ENCODE results near the gene GDF15. TPM values are rescaled to one million over a fixed set of nuclear protein-coding genes. Genes with fewer than 3 reads are reported as not detected.

The GDF15 gene
- total and polyA plus RNA-seq, 2 donors (not counting 3 experiments of a cell fraction or from before 2014, with no cell fraction given), result 165 to 206 TPM

DNA sequence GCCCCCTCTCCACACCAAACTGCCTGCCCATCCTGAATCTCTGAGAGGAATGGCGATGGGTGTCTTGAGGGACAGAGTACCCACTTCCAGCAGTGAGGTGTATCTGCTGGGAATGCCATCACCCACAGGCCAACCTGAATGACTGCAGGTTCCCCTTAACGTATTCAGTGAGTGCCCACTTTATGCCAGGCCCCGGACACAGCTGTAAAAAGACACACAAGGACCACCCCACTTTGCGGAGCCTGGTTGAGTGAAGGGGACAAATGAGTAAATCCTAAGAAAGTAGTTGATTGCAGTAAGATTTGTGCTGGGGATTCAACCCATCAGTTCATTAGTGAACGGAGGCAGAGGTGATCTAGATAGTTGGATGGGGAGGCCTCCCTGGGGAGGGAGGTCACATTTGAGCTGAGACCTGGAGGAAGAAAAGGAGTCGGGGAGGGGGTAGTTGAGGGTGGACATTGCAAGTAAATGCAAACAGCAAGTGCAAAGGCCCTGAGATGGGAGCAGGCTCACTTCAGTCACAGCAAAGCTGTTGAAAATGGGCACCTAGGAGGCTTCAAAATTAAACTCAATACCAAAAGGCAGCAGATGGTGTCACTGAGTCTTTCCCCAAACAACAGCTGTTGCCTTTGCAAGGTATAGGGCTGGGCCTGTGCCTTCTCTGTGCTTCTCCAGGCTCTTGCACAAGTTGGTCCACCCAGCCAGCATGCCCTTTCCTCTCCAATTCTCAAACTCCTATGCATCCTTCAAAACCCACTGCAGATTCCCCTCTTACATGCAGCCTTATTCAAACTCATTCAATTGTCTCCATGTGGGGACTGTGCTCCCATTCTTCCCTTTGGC, 4.3 kb downstream of the GDF15 start:
- POLR2A ChIA-PET, result interaction anchor here (0.7 kb wide), 1 partner anchor 30 kb away, joined by 3 read pairs; no protein-coding TSS in a partner anchor

More for the DNA sequence above, 4.3 kb downstream of the GDF15 start:
- DNase-seq (ENCODE audit: low read depth, low spot score) (no peak), FAIRE-seq (no peak)
- dilution Hi-C loops (cut with MboI; ENCODE audit: extremely low pct_ligation_motif_present, low sequenced_read_pairs), result no loop called here
- Histone ChIP-seq H3K36me3 (ENCODE audit: control insufficient read depth in 2 of 2, extremely low read depth in 1 of 2, insufficient read depth in 2 of 2, low read length in 2 of 2) (peaks cover 0 to 9% of the 10 kb centered on the region in 2 experiments), H3K27ac (ENCODE audit: insufficient read depth, low read depth, low read length) (no peak overlapping the region), H3K9ac (replicated peaks; ENCODE audit: extremely low read depth, insufficient read depth, low read length) (no peak overlapping the region), H2AFZ (ENCODE audit: low read depth, low read length) (no peak overlapping the region), H3K4me2 (ENCODE audit: insufficient read depth, low read length) (no peak overlapping the region), H3K9me3 (replicated peaks; ENCODE audit: control insufficient read depth, insufficient read depth, low read length) (no peaks in the 10 kb centered on the region), H3K4me3 (replicated peaks in 1 of 3; ENCODE audit: insufficient read depth in 1 of 3, low read depth in 1 of 3, low read length in 3 of 3) (no peak overlapping the region), H3K4me1 (ENCODE audit: control insufficient read depth, extremely low read depth, insufficient read depth, low read length) (peaks cover 19% of the 10 kb centered on the region), H3K27me3 (ENCODE audit: control insufficient read depth in 2 of 2, insufficient read depth in 2 of 2, low read length in 2 of 2) (no peaks in the 10 kb centered on the region), H4K20me1 (replicated peaks; ENCODE audit: control insufficient read depth, extremely low read depth, insufficient read depth, low read length) (no peaks in the 10 kb centered on the region), H3K9me1 (replicated peaks; ENCODE audit: control insufficient read depth, extremely low read depth, insufficient read depth, low read length) (no peaks in the 10 kb centered on the region), H3K79me2 (ENCODE audit: control insufficient read depth, insufficient read depth, low read length) (peaks cover 26% of the 10 kb centered on the region)
- CTCF ChIA-PET, result interaction anchor here (0.5 to 9.4 kb wide), 13 partner anchors 9 to 183 kb away, joined by 3 to 115 read pairs (median 7); partner anchors contain the start of gene SSBP4
- no TSS peak for BruUV-seq (replicated peaks)
- intact Hi-C loops (cut with micrococcal nuclease), result no loop called here
- TF ChIP-seq POLR2A (IDR thresholded peaks at IDR 0.05; ENCODE audit: low read depth, low read length) (peak; percentile 84), FOS (IDR thresholded peaks at IDR 0.05; ENCODE audit: borderline replicate concordance, insufficient read depth, low read length) (no peak), GATA2 (IDR thresholded peaks at IDR 0.05; ENCODE audit: insufficient read depth, insufficient read length, low read depth, low read length) (no peak), POLR2AphosphoS5 (IDR thresholded peaks at IDR 0.05; ENCODE audit: insufficient read depth, low read depth, low read length) (peak; percentile 80), JUN (IDR thresholded peaks at IDR 0.05; ENCODE audit: borderline replicate concordance, insufficient read depth, insufficient read length, low read depth) (no peak), MYC (IDR thresholded peaks at IDR 0.05; ENCODE audit: low read depth, low read length) (no peak), EZH2 (IDR thresholded peaks at IDR 0.05; ENCODE audit: borderline replicate concordance, low read depth, low read length, severe bottlenecking) (no peak)
- TF ChIP-seq, protein P1, sequence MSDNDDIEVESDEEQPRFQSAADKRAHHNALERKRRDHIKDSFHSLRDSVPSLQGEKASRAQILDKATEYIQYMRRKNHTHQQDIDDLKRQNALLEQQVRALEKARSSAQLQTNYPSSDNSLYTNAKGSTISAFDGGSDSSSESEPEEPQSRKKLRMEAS (IDR thresholded peaks at IDR 0.05; ENCODE audit: insufficient read depth, insufficient read length), result no peak
- TF ChIP-seq, protein P2, sequence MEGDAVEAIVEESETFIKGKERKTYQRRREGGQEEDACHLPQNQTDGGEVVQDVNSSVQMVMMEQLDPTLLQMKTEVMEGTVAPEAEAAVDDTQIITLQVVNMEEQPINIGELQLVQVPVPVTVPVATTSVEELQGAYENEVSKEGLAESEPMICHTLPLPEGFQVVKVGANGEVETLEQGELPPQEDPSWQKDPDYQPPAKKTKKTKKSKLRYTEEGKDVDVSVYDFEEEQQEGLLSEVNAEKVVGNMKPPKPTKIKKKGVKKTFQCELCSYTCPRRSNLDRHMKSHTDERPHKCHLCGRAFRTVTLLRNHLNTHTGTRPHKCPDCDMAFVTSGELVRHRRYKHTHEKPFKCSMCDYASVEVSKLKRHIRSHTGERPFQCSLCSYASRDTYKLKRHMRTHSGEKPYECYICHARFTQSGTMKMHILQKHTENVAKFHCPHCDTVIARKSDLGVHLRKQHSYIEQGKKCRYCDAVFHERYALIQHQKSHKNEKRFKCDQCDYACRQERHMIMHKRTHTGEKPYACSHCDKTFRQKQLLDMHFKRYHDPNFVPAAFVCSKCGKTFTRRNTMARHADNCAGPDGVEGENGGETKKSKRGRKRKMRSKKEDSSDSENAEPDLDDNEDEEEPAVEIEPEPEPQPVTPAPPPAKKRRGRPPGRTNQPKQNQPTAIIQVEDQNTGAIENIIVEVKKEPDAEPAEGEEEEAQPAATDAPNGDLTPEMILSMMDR (IDR thresholded peaks at IDR 0.05; ENCODE audit: extremely low read depth in 1 of 2, insufficient read depth in 1 of 2, low read depth in 1 of 2, low read length in 2 of 2), result no peak

Measured in endothelial cell of umbilical vein (primary cell).